H1 (cell line): ENCODE results near the gene SLC6A19. TPM values are rescaled to one million over a fixed set of nuclear protein-coding genes. Genes with fewer than 3 reads are reported as not detected.

Experiments used
- CBX8 ChIP-seq: fragments of 300-800, 300-1000 bp; sonication (generic); IDR thresholded peaks from 2 replicates; pipeline ENCODE4 v1.7.1; 2016; ENCODE audit warnings: low read depth, low read length, borderline replicate concordance
- SAP30 ChIP-seq: fragments of 300-600 bp; sonication (generic); IDR thresholded peaks from 2 replicates; pipeline ENCODE4 v1.7.1; 2012; ENCODE audit warnings: low read length, moderate library complexity, mild to moderate bottlenecking, inconsistent platforms; ENCODE audit not compliant: insufficient read depth, insufficient replicate concordance
- SP4 ChIP-seq: IDR thresholded peaks from 2 replicates; pipeline ENCODE4 v1.6.1; 2012; ENCODE audit warnings: low read length, inconsistent platforms
- polyA plus RNA-seq, 7 experiments: library from polyadenylated mRNA; depleted of rRNA in 3 of 7; stranded (reverse) in 5 of 7; unstranded in 2 of 7; fragments of >200 nt in 5 of 7; fragments of 200-250 nt in 2 of 7; gene quantifications; 1 replicate in 5 of 7; 2 replicates in 1 of 7; 4 replicates in 1 of 7; pipeline versions ENCODE4 v1.2.1 to v1.2.3, GENCODE V29; 2011 to 2013; ENCODE audit warnings: missing spikeins in 2 of 7, mixed read lengths in 2 of 7
- total RNA-seq: library from RNA; stranded (reverse); fragmentation: NEBNext Ultra II Directional; extraction: Animal tissue kit (Norgen Biotek cat#: 25700); gene quantifications from 2 replicates; pipeline ENCODE4 v1.2.1, GENCODE V29; 2021
- TF ChIP-seq, protein P1 (sequence below), 3 experiments: IDR thresholded peaks; 1 replicate in 2 of 3; 2 replicates in 1 of 3; pipeline versions ENCODE4 v1.5.1 to v1.6.1; 2011; ENCODE audit warnings: low read length in 3 of 3, mild to moderate bottlenecking in 3 of 3, inconsistent platforms in 2 of 3, low read depth in 1 of 3, moderate library complexity in 1 of 3; ENCODE audit not compliant: insufficient read depth in 1 of 3; ENCODE audit errors: control extremely low read depth in 1 of 3

The SLC6A19 gene
- total and polyA plus RNA-seq, 2 of the 8 experiments (the other 6 are each of a cell fraction or from before 2014, with no cell fraction given), result 0.02 TPM; not detected in 1

DNA sequence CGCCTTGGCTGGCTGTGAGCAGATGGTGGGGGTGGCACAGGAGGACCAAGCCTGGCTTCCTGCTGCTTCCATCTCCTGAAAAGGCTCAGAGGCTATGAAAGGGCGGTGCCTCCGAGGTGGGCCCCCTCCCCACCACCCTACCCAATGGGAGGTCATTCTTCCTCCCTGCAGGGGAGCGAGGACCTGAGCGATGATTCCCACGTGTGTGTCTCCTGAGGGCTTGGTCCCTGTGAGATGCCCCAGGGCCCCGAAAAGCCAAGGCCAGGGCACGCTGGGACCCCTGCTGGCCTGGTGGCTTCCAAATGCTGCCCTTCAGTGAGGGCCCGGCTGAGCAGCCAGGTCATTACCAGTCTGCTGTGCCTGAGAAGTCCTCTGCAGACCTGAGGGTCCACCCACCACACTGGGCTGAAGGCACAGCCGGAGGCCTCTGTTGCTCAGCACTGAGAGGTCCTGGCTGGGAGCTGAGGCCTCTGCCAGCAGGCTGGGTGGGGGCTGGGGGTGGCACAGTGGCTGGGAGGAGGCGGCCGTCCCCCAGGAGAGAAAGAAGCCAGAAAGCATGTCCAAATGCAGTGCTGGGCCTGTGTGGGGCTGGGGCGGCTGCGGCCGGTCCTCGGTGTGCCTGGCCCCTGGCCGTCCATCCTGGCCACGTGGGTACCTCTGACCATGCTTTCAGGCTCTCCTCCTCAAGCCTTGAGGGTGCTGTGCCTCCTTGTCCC is 14.0 kb upstream of the SLC6A19 start (continued):
- TF ChIP-seq, protein P1, sequence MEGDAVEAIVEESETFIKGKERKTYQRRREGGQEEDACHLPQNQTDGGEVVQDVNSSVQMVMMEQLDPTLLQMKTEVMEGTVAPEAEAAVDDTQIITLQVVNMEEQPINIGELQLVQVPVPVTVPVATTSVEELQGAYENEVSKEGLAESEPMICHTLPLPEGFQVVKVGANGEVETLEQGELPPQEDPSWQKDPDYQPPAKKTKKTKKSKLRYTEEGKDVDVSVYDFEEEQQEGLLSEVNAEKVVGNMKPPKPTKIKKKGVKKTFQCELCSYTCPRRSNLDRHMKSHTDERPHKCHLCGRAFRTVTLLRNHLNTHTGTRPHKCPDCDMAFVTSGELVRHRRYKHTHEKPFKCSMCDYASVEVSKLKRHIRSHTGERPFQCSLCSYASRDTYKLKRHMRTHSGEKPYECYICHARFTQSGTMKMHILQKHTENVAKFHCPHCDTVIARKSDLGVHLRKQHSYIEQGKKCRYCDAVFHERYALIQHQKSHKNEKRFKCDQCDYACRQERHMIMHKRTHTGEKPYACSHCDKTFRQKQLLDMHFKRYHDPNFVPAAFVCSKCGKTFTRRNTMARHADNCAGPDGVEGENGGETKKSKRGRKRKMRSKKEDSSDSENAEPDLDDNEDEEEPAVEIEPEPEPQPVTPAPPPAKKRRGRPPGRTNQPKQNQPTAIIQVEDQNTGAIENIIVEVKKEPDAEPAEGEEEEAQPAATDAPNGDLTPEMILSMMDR (IDR thresholded peaks at IDR 0.05; ENCODE audit: control extremely low read depth in 1 of 3, insufficient read depth in 1 of 3, low read depth in 1 of 3, low read length in 3 of 3), result no peak
- no peak for TF ChIP-seq CBX8
- TF ChIP-seq SAP30, result no peak
- no peak for TF ChIP-seq SP4
